Measurements from ENCODE around the gene SAE1. TPM values are rescaled to one million over a fixed set of nuclear protein-coding genes. Genes with fewer than 3 reads are reported as not detected.
"Not testable (repeated sequence)": the region's sequence is repeated elsewhere in the genome, so short reads cannot be mapped to it uniquely, and the experiment has no call there.

The SAE1 gene
- total and polyA plus RNA-seq, 10 of the 15 experiments (the other 5 are each of a cell fraction or from before 2014, with no cell fraction given) = 62.0 to 246 (median 148) TPM

DNA sequence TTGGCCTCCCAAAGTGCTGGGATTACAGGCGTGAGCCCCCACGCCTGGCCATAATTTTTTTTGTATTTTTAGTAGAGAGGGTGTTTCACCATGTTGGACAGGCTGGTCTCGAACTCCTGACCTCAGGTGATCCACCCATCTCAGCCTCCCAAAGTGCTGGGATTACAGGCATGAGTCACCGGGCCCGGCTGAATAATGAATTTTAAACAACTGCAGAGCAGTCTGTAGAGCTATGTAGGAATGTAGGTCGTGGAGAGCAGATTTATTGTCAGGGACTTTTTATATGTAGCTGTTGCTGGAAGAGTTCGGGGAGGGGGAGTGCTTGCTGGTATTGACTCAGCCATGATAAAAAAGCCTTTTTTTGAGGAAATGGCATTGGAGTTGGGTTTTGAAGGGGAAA, 10.6 kb downstream of the SAE1 start:
- ChIA-PET CTCF (interaction anchor here (0.7 to 1.5 kb wide), 2 partner anchors 10 to 84 kb away, joined by 3 to 5 read pairs; partner anchors contain the start of gene SAE1), RAD21 (ENCODE audit: unreplicated experiment) (interaction anchor here (1.0 kb wide), 1 partner anchor 103 kb away, joined by 3 read pairs; no protein-coding TSS in a partner anchor), SMC1A (ENCODE audit: uncharacterized antibody, unreplicated experiment) (interaction anchor here (1.7 kb wide), 1 partner anchor 9 kb away, joined by 5 read pairs; no protein-coding TSS in a partner anchor), POLR2A (interaction anchor here (1.0 kb wide), 1 partner anchor 103 kb away, joined by 3 read pairs; no protein-coding TSS in a partner anchor)
- in situ Hi-C loops (cut with MboI); H3K27me3 ChIP-seq (replicated peaks in 1 of 2; ENCODE audit: control insufficient read depth in 2 of 2, insufficient read depth in 2 of 2, low read length in 1 of 2); DNase-seq (ENCODE audit: low read depth, low spot score); intact Hi-C loops (cut with micrococcal nuclease; ENCODE audit: unreplicated experiment); ATAC-seq; H3K9me3 ChIP-seq (replicated peaks; ENCODE audit: control insufficient read depth, insufficient read depth, low read length); BruUV-seq (replicated peaks); H3K4me1 ChIP-seq (ENCODE audit: control insufficient read depth, insufficient read depth, low read length); H4K20me1 ChIP-seq (ENCODE audit: control insufficient read depth, insufficient read depth); FAIRE-seq; H3K9ac ChIP-seq (ENCODE audit: control insufficient read depth, insufficient read depth, low read length); H3K27ac ChIP-seq (ENCODE audit: control insufficient read depth, insufficient read depth); H3K4me2 ChIP-seq (ENCODE audit: control insufficient read depth, insufficient read depth); H3K4me3 ChIP-seq; H2AFZ ChIP-seq (ENCODE audit: control insufficient read depth, low read depth, low read length): not testable (repeated sequence)
- peaks cover 10 to 14% of the 10 kb centered on the region in 2 experiments for H3K36me3 ChIP-seq (ENCODE audit: control insufficient read depth in 2 of 2, insufficient read depth in 2 of 2, low read length in 1 of 2)
- 32% methylated on average over 7 of the region's 7 CpGs for whole genome bisulfite sequencing (ENCODE audit: insufficient coverage, insufficient replicate concordance, low lambda C conversion rate, missing lambda C conversion rate)
- H3K79me2 ChIP-seq (ENCODE audit: control insufficient read depth, insufficient read depth, low read length) = peaks cover 43% of the 10 kb centered on the region

DNA sequence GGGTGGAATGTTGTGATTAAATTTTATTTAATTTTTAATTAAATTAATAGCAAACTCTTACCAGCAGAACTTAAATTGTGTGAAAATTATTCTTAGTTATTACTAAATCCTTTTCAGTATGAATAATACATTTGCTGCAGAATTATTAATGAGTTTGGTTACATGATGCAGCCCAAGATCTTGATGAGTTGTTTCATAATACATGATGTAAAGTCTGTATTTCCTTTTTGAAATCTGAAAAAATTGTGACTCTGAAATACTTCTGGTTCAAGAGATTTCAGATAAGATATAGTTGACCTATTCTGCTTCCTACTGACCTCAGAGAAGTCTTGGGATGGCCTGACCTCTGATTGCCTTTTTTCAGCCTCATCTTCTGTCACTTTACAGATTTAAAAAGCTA, 11.1 kb downstream of the SAE1 start:
- intact Hi-C loops (cut with micrococcal nuclease; ENCODE audit: unreplicated experiment) = no loop called here
- no peak overlapping the region for H3K27ac ChIP-seq (ENCODE audit: control insufficient read depth, insufficient read depth)
- no peaks in the 10 kb centered on the region for H3K9me3 ChIP-seq (replicated peaks; ENCODE audit: control insufficient read depth, insufficient read depth, low read length)
- DNase-seq (ENCODE audit: low read depth, low spot score) (no peak), ATAC-seq (no peak), FAIRE-seq (no peak)
- no peaks in the 10 kb centered on the region for H3K4me1 ChIP-seq (ENCODE audit: control insufficient read depth, insufficient read depth, low read length)
- peaks cover 2% of the 10 kb centered on the region; the same call in 1 of the 2 replicates for H4K20me1 ChIP-seq (ENCODE audit: control insufficient read depth, insufficient read depth)
- peaks cover 15 to 19% of the 10 kb centered on the region in 2 experiments for H3K36me3 ChIP-seq (ENCODE audit: control insufficient read depth in 2 of 2, insufficient read depth in 2 of 2, low read length in 1 of 2)
- H3K27me3 ChIP-seq (replicated peaks in 1 of 2; ENCODE audit: control insufficient read depth in 2 of 2, insufficient read depth in 2 of 2, low read length in 1 of 2) = no peaks in the 10 kb centered on the region
- ChIA-PET SMC1A (ENCODE audit: uncharacterized antibody, unreplicated experiment) (interaction anchor here (1.7 kb wide), 1 partner anchor 9 kb away, joined by 5 read pairs; no protein-coding TSS in a partner anchor), POLR2A (no interaction called here), CTCF (interaction anchor here (1.5 kb wide), 1 partner anchor 10 kb away, joined by 5 read pairs; the partner anchor contains the start of gene SAE1), RAD21 (ENCODE audit: unreplicated experiment) (interaction anchor here (0.6 kb wide), 1 partner anchor 210 kb away, joined by 3 read pairs; no protein-coding TSS in a partner anchor)
- H3K4me3 ChIP-seq = no peak overlapping the region
- no TSS peak for BruUV-seq (replicated peaks)
- H2AFZ ChIP-seq (ENCODE audit: control insufficient read depth, low read depth, low read length) = no peak overlapping the region
- in situ Hi-C loops (cut with MboI) = no loop called here
- no peak overlapping the region for H3K9ac ChIP-seq (ENCODE audit: control insufficient read depth, insufficient read depth, low read length)
- no peak overlapping the region for H3K4me2 ChIP-seq (ENCODE audit: control insufficient read depth, insufficient read depth)
- peaks cover 39% of the 10 kb centered on the region for H3K79me2 ChIP-seq (ENCODE audit: control insufficient read depth, insufficient read depth, low read length)
- TF ChIP-seq CREM (IDR thresholded peaks at IDR 0.05; ENCODE audit: low read depth) (no peak), YBX1 (IDR thresholded peaks at IDR 0.05) (no peak), SMARCA5 (IDR thresholded peaks at IDR 0.05) (no peak), NFXL1 (IDR thresholded peaks at IDR 0.05; ENCODE audit: borderline replicate concordance) (no peak), ZNF24 (IDR thresholded peaks at IDR 0.05) (no peak), CHD4 (IDR thresholded peaks at IDR 0.05) (no peak), STAT3 (IDR thresholded peaks at IDR 0.05; ENCODE audit: low read depth, low read length) (no peak), RB1 (IDR thresholded peaks at IDR 0.05; ENCODE audit: borderline replicate concordance) (no peak), SRF (IDR thresholded peaks at IDR 0.05; ENCODE audit: low read depth in 2 of 2, low read length in 2 of 2) (no peak), STAT1 (conservative IDR thresholded peaks at IDR 0.05) (no peak), NFYA (IDR thresholded peaks at IDR 0.05; ENCODE audit: borderline replicate concordance, low read depth, low read length) (no peak), TCF7 (IDR thresholded peaks at IDR 0.05; ENCODE audit: borderline replicate concordance) (no peak), PML (IDR thresholded peaks at IDR 0.05; ENCODE audit: low read length) (no peak), CBX3 (IDR thresholded peaks at IDR 0.05; ENCODE audit: borderline replicate concordance, low read depth) (no peak), CBFB (IDR thresholded peaks at IDR 0.05; ENCODE audit: low read depth) (no peak)
- TF ChIP-seq, protein P1, sequence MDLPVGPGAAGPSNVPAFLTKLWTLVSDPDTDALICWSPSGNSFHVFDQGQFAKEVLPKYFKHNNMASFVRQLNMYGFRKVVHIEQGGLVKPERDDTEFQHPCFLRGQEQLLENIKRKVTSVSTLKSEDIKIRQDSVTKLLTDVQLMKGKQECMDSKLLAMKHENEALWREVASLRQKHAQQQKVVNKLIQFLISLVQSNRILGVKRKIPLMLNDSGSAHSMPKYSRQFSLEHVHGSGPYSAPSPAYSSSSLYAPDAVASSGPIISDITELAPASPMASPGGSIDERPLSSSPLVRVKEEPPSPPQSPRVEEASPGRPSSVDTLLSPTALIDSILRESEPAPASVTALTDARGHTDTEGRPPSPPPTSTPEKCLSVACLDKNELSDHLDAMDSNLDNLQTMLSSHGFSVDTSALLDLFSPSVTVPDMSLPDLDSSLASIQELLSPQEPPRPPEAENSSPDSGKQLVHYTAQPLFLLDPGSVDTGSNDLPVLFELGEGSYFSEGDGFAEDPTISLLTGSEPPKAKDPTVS (IDR thresholded peaks at IDR 0.05; ENCODE audit: low read depth, low read length) = no peak

Data from GM12878 (cell line).